ENCODE results near the gene PSMC6.

DNA sequence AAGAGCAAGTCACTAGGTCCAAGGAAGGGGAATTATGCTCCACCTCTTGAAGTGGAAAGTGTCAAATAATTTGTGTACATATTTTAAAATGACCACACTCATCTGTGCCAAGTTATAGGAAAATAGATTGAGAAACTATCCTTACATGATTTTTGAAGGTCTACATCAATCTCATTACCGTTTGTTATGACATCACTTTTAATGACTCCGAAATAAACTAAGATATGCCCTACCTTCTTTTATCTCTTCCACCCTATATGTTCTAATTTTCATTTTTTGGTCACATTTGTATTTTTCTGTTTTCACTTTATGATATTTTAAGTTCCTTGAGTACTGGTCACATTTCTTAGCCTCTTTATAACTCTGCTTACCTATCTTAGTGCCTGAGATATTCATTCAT, 3.3 kb upstream of the PSMC6 start:
- no peak for TF ChIP-seq ZNF354C (tag by site-specific recombination; IDR thresholded peaks at IDR 0.05; ENCODE audit: borderline replicate concordance, low read depth)
- no peak for TF ChIP-seq ZNF169 (tag by site-specific recombination; IDR thresholded peaks at IDR 0.05)
- no peak for TF ChIP-seq ZNF701 (tag by site-specific recombination; IDR thresholded peaks at IDR 0.05)
- TF ChIP-seq ZNF24 (tag by site-specific recombination; IDR thresholded peaks at IDR 0.05) = no peak
- TF ChIP-seq, protein P1, sequence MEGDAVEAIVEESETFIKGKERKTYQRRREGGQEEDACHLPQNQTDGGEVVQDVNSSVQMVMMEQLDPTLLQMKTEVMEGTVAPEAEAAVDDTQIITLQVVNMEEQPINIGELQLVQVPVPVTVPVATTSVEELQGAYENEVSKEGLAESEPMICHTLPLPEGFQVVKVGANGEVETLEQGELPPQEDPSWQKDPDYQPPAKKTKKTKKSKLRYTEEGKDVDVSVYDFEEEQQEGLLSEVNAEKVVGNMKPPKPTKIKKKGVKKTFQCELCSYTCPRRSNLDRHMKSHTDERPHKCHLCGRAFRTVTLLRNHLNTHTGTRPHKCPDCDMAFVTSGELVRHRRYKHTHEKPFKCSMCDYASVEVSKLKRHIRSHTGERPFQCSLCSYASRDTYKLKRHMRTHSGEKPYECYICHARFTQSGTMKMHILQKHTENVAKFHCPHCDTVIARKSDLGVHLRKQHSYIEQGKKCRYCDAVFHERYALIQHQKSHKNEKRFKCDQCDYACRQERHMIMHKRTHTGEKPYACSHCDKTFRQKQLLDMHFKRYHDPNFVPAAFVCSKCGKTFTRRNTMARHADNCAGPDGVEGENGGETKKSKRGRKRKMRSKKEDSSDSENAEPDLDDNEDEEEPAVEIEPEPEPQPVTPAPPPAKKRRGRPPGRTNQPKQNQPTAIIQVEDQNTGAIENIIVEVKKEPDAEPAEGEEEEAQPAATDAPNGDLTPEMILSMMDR (tag by site-specific recombination; IDR thresholded peaks at IDR 0.05) = no peak
- TF ChIP-seq ZNF621 (tag by site-specific recombination; IDR thresholded peaks at IDR 0.05) = no peak
- TF ChIP-seq MZF1 (tag by site-specific recombination; IDR thresholded peaks at IDR 0.05; ENCODE audit: borderline replicate concordance) = no peak
- TF ChIP-seq MYNN (tag by site-specific recombination; IDR thresholded peaks at IDR 0.05; ENCODE audit: borderline replicate concordance) = no peak

All from HEK293 (cell line).